C4-2B (cell line): ENCODE measurements around the gene LITAF.
A peak's percentile ranks its signal among the peaks of the same experiment; 100 is the strongest.
"Not testable (repeated sequence)": the region's sequence is repeated elsewhere in the genome, so short reads cannot be mapped to it uniquely, and the experiment has no call there.

ENCODE experiments used
- H3K27ac ChIP-seq: fragments of 450-650 bp; 2 replicates; pipeline ENCODE4 v1.5.1; 2017
- CTCF ChIP-seq: fragments of 450-650 bp; conservative IDR thresholded peaks from 2 replicates; pipeline ENCODE4 v1.5.1; 2017; ENCODE audit warnings: mild to moderate bottlenecking
- ZFX ChIP-seq: fragments of 450-650 bp; IDR thresholded peaks from 2 replicates; pipeline ENCODE4 v1.6.1; 2017

Gene LITAF

DNA sequence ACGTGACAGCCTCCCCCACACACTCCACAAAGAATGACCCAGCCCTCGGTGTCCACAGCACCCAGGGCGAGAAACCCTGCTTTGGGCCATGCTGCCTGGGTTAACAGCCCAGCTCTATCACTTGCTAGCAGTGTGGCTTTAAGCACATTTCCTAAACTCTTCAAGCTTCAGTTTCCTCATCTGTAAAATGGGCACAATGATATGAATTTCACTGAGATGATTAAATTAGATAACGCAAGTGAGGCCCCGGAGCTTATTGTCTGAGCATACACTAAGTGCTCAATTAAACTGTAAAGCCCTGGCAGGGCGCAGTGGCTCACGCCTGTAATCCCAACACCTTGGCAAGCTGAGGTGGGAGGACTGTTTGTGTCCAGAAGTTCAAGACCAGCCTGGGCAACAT, 79.4 kb downstream of the LITAF start:
- H3K27ac ChIP-seq = no peak overlapping the region; the same call in 1 of the 2 replicates
- TF ChIP-seq ZFX (no peak), CTCF (no peak)

GRCh38 chr16:11506741-11507305, 79.9 kb downstream of the LITAF start:
- peak overlapping the region; percentile 37 for H3K27ac ChIP-seq
- TF ChIP-seq CTCF (no peak), ZFX (no peak)

DNA sequence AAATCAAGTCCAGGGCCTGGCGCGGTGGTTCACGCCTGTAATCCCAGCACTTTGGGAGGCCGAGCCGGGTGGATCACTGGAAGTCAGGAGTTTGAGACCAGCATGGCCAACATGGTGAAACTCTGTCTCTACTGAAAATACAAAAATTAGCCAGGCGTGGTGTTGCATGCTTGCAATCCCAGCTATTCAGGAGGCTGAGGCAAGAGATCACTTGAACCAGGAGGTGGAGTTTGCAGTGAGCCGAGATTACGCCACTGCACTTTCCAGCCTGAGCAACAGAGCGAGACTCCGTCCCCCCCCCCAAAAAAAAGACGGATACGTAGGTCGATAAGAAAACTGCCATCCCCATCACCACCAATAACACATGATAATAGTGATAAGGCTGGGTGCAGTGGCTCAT, 82.5 kb downstream of the LITAF start:
- H3K27ac ChIP-seq = not testable (repeated sequence)

- no peak overlapping the region for H3K27ac ChIP-seq
- TF ChIP-seq ZFX (no peak), CTCF (no peak)
Observed at GRCh38 chr16:11503566-11503965, 83.2 kb downstream of the LITAF start.

- no peak overlapping the region for H3K27ac ChIP-seq
- TF ChIP-seq CTCF (no peak), ZFX (no peak)
Observed at GRCh38 chr16:11502239-11502638, 84.5 kb downstream of the LITAF start.

GRCh38 chr16:11501632-11502031, 85.1 kb downstream of the LITAF start:
- no peak overlapping the region for H3K27ac ChIP-seq
- TF ChIP-seq ZFX = no peak
- no peak for TF ChIP-seq CTCF

DNA sequence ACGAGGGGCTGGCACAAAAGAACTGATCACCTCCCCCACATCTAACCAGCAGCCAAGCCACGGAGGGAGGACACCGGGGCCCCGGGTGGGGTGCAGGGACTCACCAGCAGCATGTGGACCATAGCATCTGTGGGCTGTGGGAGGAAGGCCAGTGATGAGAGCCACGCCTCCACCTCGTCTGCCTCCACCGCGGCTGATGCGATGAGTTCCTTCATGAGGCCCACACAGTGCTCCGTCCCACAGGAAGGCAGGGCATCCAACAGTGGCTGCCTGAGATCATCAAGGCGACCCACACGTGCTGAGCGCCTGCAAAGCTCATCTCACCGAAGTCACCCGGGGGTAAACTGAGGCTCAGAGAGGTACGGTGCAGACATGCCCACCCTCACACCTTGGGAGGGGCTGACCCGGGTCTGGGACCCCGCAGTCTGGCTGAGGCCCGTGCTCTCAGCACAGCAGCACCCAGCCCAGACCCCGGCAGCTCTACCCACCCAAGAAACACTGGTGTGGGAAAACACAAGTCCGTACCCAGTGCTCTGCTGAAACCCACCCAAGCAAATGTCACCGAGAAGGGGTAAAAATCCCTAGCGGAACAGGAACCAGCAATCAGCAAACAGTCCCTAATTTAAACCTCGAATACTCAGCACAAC, 85.9 kb downstream of the LITAF start:
- no peak overlapping the region for H3K27ac ChIP-seq
- TF ChIP-seq ZFX (no peak), CTCF (no peak)
